ENCODE data around the gene GOT1. TPM values are rescaled to one million over a fixed set of nuclear protein-coding genes. Genes with fewer than 3 reads are reported as not detected.

Gene GOT1
- total RNA-seq, 2 donors from 2014 or later: 20.1 to 33.9 TPM

GRCh38 chr10:99394761-99395386 is 35.5 kb downstream of the GOT1 start:
- Mint-ChIP-seq H3K4me3 (no peak overlapping the region), H3K9me3 (no peaks in the 10 kb centered on the region), H3K4me1 (no peaks in the 10 kb centered on the region), H3K27me3 (no peaks in the 10 kb centered on the region), H3K36me3 (ENCODE audit: low read depth) (peaks cover 43% of the 10 kb centered on the region), H3K27ac (no peak overlapping the region)
- ATAC-seq (replicated peaks): no peak

DNA sequence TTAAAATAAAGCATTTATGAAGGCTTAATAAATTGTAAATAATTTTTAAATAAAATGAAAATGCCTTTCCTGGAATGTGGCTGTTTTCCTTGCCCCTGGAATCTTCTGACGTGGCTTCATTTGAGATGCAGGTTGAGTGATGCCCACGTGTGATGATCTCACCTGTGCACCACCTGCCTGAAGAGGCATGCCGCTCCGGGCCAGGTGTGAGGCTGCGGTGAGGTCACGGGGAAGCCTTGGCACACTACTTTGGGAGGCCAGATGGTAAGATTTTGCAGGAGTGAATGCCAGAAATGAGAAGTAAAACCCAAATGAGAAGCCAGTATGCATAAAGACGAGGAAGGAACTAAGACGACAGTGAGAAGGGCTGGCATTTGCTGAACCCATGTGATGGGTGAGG is 36.2 kb downstream of the GOT1 start:
- H3K27ac Mint-ChIP-seq: no peak overlapping the region
- no peaks in the 10 kb centered on the region for H3K9me3 Mint-ChIP-seq
- H3K36me3 Mint-ChIP-seq (ENCODE audit: low read depth): peaks cover 37% of the 10 kb centered on the region
- no peak overlapping the region for H3K4me3 Mint-ChIP-seq
- H3K27me3 Mint-ChIP-seq: no peaks in the 10 kb centered on the region
- H3K4me1 Mint-ChIP-seq: no peaks in the 10 kb centered on the region
- no peak for ATAC-seq (replicated peaks)

- Mint-ChIP-seq H3K27ac (no peak overlapping the region), H3K4me3 (no peak overlapping the region), H3K4me1 (no peaks in the 10 kb centered on the region), H3K27me3 (no peaks in the 10 kb centered on the region), H3K9me3 (no peaks in the 10 kb centered on the region), H3K36me3 (ENCODE audit: low read depth) (peaks cover 31% of the 10 kb centered on the region)
- no peak for ATAC-seq (replicated peaks)
Measured at GRCh38 chr10:99393683-99394082, 36.7 kb downstream of the GOT1 start.

DNA sequence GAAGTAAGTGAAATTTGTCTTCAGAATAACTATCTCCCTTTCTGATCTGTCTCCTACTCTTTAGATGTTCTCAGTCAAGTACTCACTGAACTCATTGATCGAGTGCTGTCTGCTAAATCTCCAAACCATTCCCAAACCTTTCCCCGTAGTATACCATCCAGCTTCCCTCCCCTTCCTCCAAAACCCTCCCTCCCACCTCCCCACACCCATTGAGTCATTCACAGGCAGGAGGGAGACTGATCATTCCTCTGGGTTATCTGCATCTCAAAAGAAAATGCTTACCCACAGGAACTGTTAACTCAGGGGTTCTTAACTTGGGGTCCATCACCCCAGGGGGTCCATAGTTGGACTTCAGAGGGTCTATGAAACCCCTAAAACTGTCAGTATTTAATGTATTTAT is 37.4 kb downstream of the GOT1 start:
- H3K4me3 Mint-ChIP-seq: no peak overlapping the region

DNA sequence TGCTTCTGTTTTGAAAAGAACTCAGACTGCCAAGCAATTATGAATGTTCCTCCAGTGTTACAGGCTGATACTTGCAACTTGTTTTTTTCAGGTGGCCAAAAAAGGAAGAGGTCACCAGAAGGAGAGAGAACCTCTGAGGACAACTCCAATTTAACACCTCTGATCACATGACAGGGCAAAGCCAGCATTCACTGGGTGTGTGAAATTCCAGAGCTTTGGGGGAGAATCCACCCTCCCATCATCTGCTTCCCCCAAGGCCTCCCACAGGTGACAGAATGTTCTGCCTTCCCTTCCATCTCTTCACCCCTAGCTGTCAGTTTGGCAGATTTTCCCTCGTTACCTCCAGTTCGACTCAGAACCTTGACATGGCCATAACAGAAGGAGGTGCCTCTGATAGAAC is 39.1 kb downstream of the GOT1 start:
- peaks cover 9% of the 10 kb centered on the region for H3K36me3 Mint-ChIP-seq (ENCODE audit: low read depth)
- no peak overlapping the region for H3K4me3 Mint-ChIP-seq
- H3K27me3 Mint-ChIP-seq: no peaks in the 10 kb centered on the region
- no peaks in the 10 kb centered on the region for H3K9me3 Mint-ChIP-seq
- no peaks in the 10 kb centered on the region for H3K4me1 Mint-ChIP-seq
- no peak overlapping the region for H3K27ac Mint-ChIP-seq
- ATAC-seq (replicated peaks): no peak

More for the DNA sequence above, 37.4 kb downstream of the GOT1 start:
- ATAC-seq (replicated peaks): no peak
- H3K27me3 Mint-ChIP-seq: no peaks in the 10 kb centered on the region
- no peak overlapping the region for H3K27ac Mint-ChIP-seq
- H3K36me3 Mint-ChIP-seq (ENCODE audit: low read depth): peaks cover 25% of the 10 kb centered on the region
- H3K9me3 Mint-ChIP-seq: no peaks in the 10 kb centered on the region
- no peaks in the 10 kb centered on the region for H3K4me1 Mint-ChIP-seq

DNA sequence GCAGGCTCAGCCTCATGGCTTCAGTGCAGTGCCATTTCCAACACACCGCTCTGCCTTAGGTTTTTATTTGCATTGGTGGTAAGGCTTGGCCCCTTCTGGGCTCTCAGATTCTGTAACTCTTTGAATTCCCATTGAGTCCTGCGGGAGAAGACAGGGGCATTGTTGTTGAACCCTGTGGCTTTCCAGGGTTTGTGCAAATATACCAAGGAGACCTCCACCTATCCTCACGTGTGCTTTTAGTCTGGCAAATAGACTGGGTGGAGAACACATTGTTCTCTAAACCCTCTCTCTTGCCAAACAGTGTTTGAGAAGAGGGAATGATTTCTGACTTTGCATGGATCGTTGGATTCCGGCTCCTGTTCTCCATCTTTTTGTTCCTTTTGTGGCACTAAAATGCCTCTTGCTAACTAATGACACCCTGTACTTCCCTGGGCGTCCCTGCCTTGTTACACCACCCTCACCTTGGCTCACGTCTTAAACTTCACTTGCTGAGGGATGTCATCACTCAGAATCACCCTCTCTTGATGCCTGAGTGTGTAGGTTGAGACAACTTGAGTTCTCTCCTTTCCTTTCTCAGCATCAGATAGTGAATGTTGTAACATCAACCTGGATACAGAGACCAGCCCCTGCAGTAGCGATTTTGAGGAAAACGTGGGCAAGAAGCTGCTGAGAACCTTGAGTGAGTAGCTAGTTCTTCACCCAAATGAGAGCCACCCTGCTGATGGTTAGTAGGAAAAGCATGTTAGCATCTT is 40.5 kb downstream of the GOT1 start:
- Mint-ChIP-seq H3K4me1 (no peaks in the 10 kb centered on the region), H3K9me3 (no peaks in the 10 kb centered on the region), H3K4me3 (no peak overlapping the region), H3K36me3 (ENCODE audit: low read depth) (no peaks in the 10 kb centered on the region), H3K27me3 (no peaks in the 10 kb centered on the region), H3K27ac (no peak overlapping the region)
- ATAC-seq (replicated peaks): no peak

DNA sequence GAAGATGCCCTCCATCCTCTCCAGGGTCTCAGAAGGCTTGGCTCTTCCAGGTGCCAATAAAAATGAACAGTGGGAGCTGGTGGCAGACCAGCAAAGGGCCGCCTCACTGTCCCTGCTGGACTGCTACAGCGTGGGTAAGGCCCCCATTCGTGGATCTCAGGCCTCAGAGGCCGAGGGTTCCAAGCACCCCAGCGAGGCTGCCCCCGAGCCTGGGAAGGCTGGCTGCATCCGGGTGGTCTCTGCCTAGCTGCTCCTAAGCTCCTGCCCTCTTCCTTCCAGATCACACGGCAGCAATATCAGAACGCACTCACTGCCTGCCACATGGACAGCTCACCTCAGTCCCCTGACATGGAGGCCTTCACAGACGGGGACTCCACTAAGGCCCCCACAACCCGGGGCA is 42.9 kb downstream of the GOT1 start:
- no peaks in the 10 kb centered on the region for H3K27me3 Mint-ChIP-seq
- no peak for ATAC-seq (replicated peaks)
- H3K27ac Mint-ChIP-seq: no peak overlapping the region
- no peaks in the 10 kb centered on the region for H3K9me3 Mint-ChIP-seq
- no peaks in the 10 kb centered on the region for H3K4me1 Mint-ChIP-seq
- no peaks in the 10 kb centered on the region for H3K36me3 Mint-ChIP-seq (ENCODE audit: low read depth)
- no peak overlapping the region for H3K4me3 Mint-ChIP-seq

DNA sequence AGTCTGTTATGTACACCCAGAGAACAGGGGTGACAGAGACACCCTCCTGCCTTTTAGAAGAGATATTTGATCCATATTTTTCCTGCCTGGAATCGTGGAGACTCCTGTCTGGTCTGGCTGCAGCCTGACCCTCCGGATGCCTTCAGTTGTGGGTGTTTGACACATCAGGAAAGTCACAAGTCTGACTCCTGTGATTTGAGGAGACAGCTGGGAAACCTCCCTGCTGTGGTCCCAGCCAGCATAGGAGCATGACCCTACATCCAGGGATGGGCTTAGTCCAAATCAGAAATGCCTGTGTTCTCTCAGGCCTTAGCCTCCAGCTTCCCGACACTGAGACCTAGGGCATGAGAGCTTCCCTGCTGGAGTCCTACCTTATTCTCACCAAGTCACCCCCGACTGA is 43.4 kb downstream of the GOT1 start:
- H3K4me3 Mint-ChIP-seq: no peak overlapping the region
- ATAC-seq (replicated peaks): no peak
- no peak overlapping the region for H3K27ac Mint-ChIP-seq
- no peaks in the 10 kb centered on the region for H3K4me1 Mint-ChIP-seq
- H3K27me3 Mint-ChIP-seq: peaks cover under 1% of the 10 kb centered on the region
- H3K36me3 Mint-ChIP-seq (ENCODE audit: low read depth): no peaks in the 10 kb centered on the region
- no peaks in the 10 kb centered on the region for H3K9me3 Mint-ChIP-seq

DNA sequence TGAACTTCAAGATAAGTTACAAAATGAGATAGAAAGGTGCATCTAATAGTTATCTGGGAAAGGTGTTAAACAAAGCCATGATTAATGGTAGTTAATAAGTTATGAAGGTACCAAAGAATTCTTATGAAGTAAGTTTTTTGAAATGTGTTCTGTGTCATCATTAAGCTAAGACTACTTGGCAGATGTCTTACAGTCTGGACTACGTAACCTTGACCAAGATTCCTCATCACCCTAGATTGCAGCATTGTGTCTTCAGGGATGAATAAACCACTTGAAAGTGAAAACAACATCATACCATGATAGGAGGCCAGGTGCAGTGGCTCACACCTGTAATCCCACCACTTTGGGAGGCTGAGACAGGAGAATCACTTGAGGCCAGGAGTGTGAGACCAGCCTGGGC is 48.2 kb downstream of the GOT1 start:
- Mint-ChIP-seq H3K4me3 (no peak overlapping the region), H3K27ac (no peak overlapping the region), H3K9me3 (no peaks in the 10 kb centered on the region), H3K36me3 (ENCODE audit: low read depth) (no peaks in the 10 kb centered on the region), H3K27me3 (peaks cover 12% of the 10 kb centered on the region), H3K4me1 (no peaks in the 10 kb centered on the region)
- ATAC-seq (replicated peaks): no peak

GRCh38 chr10:99375426-99375825 is 55.0 kb downstream of the GOT1 start:
- Mint-ChIP-seq H3K9me3 (no peaks in the 10 kb centered on the region), H3K27me3 (peaks cover 37% of the 10 kb centered on the region), H3K4me1 (peaks cover 6% of the 10 kb centered on the region), H3K36me3 (ENCODE audit: low read depth) (no peaks in the 10 kb centered on the region), H3K4me3 (no peak overlapping the region), H3K27ac (no peak overlapping the region)
- ATAC-seq (replicated peaks): no peak

GRCh38 chr10:99374972-99375371 is 55.5 kb downstream of the GOT1 start:
- Mint-ChIP-seq H3K36me3 (ENCODE audit: low read depth) (no peaks in the 10 kb centered on the region), H3K27me3 (peaks cover 33% of the 10 kb centered on the region), H3K9me3 (no peaks in the 10 kb centered on the region), H3K27ac (no peak overlapping the region), H3K4me1 (peaks cover 6% of the 10 kb centered on the region), H3K4me3 (no peak overlapping the region)
- no peak for ATAC-seq (replicated peaks)

- no peaks in the 10 kb centered on the region for H3K36me3 Mint-ChIP-seq (ENCODE audit: low read depth)
- no peaks in the 10 kb centered on the region for H3K9me3 Mint-ChIP-seq
- H3K27ac Mint-ChIP-seq: no peak overlapping the region
- H3K27me3 Mint-ChIP-seq: peaks cover 37% of the 10 kb centered on the region
- no peak for ATAC-seq (replicated peaks)
- peaks cover 6% of the 10 kb centered on the region for H3K4me1 Mint-ChIP-seq
- no peak overlapping the region for H3K4me3 Mint-ChIP-seq
Measured at GRCh38 chr10:99374526-99374925, 55.9 kb downstream of the GOT1 start.

- no peaks in the 10 kb centered on the region for H3K36me3 Mint-ChIP-seq (ENCODE audit: low read depth)
- no peak for ATAC-seq (replicated peaks)
- H3K9me3 Mint-ChIP-seq: no peaks in the 10 kb centered on the region
- no peak overlapping the region for H3K27ac Mint-ChIP-seq
- H3K4me3 Mint-ChIP-seq: no peak overlapping the region
- peaks cover 6% of the 10 kb centered on the region for H3K4me1 Mint-ChIP-seq
- H3K27me3 Mint-ChIP-seq: peaks cover 39% of the 10 kb centered on the region
Measured at GRCh38 chr10:99372546-99373271, 57.7 kb downstream of the GOT1 start.

GRCh38 chr10:99370993-99371392 is 59.4 kb downstream of the GOT1 start:
- no peaks in the 10 kb centered on the region for H3K36me3 Mint-ChIP-seq (ENCODE audit: low read depth)
- ATAC-seq (replicated peaks): peak; percentile 45
- H3K4me3 Mint-ChIP-seq: no peak overlapping the region
- no peak overlapping the region for H3K27ac Mint-ChIP-seq
- peaks cover 49% of the 10 kb centered on the region for H3K27me3 Mint-ChIP-seq
- H3K4me1 Mint-ChIP-seq: peaks cover 6% of the 10 kb centered on the region
- H3K9me3 Mint-ChIP-seq: no peaks in the 10 kb centered on the region

DNA sequence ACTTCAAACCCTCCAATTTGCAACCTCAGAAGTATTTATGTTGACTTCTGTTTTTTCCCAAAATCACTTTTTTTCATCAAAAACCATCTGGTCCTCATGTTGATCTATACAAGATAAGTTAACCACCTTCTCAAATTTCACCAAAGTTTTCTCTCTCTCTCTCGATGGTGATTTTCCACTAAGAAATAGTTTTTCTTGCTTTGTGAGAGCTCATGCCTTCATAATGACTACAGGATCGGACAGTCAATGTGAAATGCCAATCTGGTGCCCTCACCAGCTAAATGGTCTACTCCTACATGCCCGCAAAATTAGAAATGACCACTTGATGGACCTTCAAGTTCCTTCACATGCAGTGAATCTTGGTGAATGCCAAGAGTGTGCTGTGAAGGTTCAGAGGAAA is 60.9 kb downstream of the GOT1 start:
- no peak overlapping the region for H3K4me3 Mint-ChIP-seq
- no peak for ATAC-seq (replicated peaks)
- H3K9me3 Mint-ChIP-seq: no peaks in the 10 kb centered on the region
- H3K27ac Mint-ChIP-seq: no peak overlapping the region
- peaks cover 43% of the 10 kb centered on the region for H3K27me3 Mint-ChIP-seq
- peaks cover 6% of the 10 kb centered on the region for H3K4me1 Mint-ChIP-seq
- H3K36me3 Mint-ChIP-seq (ENCODE audit: low read depth): no peaks in the 10 kb centered on the region

Measured in activated T-helper 17 cell treated with anti-CD3 and anti-CD28 coated beads, Interleukin-2, amount 50 U/mL, for 72 hours (primary cell).